GM19023 (cell line): Measurements from ENCODE around the gene GYG2.
"Not testable (repeated sequence)": the region's sequence is repeated elsewhere in the genome, so short reads cannot be mapped to it uniquely, and the experiment has no call there.

Experiments
- ATAC-seq: cut with Tn5 transposase; IDR thresholded peaks from one replicate; pipeline ENCODE4 v1.9.1; 2021; ENCODE audit warnings: mild to moderate bottlenecking, moderate library complexity; ENCODE audit not compliant: unreplicated experiment

GYG2 gene

DNA sequence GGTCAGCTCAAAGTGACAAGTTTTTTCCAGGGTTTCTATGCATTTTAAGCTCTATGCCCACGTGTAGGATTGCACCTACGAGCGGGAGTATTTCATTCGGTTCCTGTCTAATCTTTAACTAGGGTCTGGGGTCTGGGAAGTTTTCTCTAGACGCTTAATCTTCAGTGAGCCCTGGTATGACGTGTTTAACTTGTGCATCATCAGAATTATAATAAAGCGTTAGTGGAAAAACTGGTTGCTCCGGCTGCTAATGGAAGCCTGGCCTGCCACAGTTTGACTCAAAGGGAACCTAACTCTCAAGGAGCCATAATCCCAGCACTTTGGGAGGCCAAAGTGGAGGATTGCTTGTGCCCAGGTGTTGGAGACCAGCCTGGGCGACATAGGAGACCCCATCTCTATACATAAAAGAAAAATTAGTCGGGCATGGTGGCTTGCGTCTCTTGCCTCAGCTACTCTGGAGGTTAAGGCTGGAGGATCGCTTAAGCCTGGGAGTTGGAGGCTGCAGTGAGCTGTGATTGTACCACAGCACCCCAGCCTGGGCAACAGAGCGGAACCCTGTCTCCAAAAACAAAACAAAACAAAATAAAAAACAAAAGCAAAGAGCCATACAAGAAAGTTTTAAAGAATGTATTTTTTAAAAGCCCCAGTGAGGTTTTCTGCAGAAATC, 70.2 kb downstream of the GYG2 start:
- ATAC-seq: no peak

- ATAC-seq: no peak
Observed at GRCh38 chrX:2901367-2902036, 72.8 kb downstream of the GYG2 start.

DNA sequence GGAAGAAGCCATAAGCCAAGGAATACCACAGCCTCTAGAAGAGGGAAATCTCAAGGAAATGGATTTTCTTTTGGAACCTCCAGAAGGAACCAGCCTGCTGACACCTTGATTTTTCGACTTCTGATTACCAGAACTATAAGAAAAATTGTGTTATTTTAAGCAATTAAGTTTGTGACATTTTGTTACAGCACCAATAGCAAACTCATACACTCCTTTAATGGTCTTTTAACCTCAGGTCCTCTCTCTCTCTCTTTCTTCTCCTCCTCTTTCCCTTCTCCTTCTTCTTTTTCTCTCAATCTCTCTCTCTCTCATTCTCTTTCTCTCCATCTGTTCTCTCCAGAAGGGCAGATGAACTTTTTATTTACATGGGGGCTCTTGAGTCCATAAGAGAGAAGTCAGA, 74.1 kb downstream of the GYG2 start:
- ATAC-seq: no peak

DNA sequence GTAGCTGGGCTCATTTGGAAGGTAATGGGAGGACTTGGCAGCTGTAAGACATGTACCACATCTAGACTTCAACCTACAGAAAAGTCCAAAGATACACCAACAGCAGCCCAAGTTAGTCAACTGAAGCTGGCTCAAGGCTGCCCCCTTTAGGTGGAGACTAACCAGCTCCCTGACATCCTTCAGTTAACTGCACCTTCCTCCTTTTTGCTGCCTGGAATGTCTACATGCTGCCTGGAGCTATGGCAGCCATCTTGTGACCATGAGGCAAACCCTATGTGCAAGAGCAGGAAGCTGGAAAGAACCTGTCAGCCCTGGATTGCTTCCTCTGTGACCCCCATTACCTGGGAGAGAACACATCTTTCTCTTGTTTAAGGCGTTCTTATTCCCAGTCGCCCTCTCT, 74.6 kb downstream of the GYG2 start:
- ATAC-seq: no peak

DNA sequence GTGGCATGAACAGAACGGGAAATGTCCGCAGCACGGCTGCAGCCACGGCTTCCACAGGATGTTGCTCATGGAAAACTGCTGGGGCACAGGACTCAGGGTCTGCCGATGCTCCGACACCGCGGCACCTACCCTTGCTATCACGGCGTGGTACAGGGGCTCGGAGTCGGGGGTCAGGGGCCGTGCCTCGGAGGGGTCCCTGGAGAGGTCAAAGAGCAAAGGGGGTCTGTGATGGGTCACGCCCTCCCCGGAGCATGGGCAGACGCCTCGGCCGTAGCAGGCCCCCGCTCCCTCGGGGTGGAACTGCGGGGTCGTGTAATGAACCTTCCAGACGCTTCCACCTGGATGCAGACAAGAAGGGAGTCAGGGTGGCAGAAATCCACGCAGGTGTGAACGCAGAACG, 78.6 kb downstream of the GYG2 start:
- ATAC-seq: no peak

DNA sequence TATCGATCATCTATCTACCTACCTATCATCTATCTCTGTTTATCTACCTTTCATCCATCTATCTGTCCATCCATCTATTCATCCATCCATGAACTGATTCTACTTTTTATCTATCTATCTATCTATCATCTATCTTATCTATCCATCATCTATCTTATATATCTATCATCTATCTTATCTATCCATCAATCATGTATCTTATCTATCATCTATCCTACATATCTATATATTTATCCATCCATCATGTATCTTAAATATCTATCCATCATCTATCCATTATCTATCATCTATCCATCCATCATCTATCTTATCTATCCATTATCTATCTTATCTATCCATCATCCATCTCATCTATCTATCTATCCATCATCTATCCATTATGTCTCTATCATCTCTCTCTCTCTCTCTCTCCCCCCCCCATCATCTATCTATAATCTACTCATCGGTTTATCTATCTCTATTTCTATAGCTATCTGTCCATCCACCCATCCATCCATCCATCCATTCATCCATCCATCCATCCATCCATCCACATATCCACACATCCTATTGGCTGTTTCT, 79.5 kb downstream of the GYG2 start:
- ATAC-seq: no peak

- ATAC-seq: no peak
Observed at GRCh38 chrX:2910109-2910508, 81.4 kb downstream of the GYG2 start.

DNA sequence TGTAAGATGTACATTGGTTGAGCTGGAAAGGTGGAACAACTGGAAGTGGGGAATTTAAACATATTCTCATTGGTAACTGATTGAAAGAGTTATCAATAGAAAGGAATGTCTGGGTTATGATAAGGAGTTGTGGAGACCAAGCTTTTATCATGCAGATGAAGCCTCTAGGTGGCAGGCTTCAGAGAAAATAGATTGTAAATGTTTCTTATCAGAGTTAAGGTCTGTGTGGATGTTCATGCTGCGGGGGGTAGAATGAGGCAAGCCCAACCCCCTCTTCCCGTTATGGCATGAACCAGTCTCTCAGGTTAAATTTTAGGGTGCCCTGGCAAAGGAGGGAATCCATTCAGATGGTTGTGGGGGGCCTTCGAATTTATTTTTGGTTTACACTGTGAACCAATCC, 84.4 kb downstream of the GYG2 start:
- no peak for ATAC-seq

DNA sequence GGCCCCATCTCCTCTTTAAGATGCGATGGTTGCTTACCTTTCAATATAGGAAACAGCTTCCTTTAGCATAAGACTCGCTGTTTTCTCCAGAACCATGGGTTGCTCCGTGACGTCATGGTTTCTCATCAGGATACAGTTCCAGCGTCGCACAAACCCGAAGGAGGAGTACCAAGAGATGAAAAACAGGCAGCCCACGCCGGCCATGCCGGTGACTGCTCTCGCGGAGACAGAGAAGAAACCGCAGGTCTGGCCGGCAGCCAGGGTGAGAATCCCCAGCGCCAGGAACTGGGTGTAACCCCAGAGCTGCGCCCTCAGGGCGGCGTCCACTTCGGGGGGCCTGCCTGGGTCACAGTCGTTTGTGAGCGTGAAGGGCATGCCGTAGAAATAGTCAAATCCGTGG, 89.0 kb downstream of the GYG2 start:
- ATAC-seq: no peak

- no peak for ATAC-seq
Observed at GRCh38 chrX:2921193-2921592, 92.5 kb downstream of the GYG2 start.

DNA sequence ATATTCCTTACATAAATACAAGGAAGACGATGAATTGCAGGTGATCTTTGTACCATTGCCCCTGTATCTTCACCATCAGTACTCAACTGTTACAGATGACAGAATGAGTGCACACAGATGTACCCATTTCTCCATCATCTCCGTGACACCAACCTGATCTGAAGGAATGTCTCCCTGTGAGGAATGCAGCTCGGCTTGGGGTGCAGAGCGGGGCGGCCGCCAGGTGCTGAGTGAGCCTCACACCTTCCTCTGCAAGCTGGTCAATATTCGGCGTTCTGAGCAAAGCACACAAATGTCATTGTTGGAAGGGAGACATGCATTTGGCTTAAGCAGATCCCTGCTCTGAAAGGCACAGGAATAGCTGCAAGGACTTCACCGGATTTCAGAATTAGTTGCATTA, 93.0 kb downstream of the GYG2 start:
- ATAC-seq: no peak

GRCh38 chrX:2924151-2924550, 95.4 kb downstream of the GYG2 start:
- ATAC-seq: no peak

DNA sequence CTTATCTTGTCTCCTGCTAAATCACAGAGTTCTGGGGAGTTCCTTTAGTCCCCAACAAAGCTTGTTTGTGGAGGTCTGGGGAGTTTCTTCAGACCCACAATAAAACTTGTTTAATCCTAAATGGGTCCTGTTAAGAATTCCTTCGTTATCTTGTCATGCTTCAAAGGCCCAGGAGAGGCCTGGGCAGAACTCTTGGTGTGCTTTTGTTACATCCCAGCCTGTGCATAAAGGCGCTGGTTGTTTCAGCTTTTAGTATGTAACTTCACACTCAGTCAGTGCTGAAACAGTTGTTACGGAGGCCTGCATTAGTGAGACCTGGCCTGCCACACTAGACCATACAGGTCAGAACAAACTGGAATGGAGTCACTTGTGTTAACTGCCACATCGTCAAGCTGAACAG, 97.5 kb downstream of the GYG2 start:
- ATAC-seq: not testable (repeated sequence)

- ATAC-seq: no peak
Observed at GRCh38 chrX:2926664-2927275, 98.0 kb downstream of the GYG2 start.

GRCh38 chrX:2928191-2928582, 99.5 kb downstream of the GYG2 start:
- ATAC-seq: no peak

- ATAC-seq: peak; percentile 89
Observed at GRCh38 chrX:2928583-2929434, 100.1 kb downstream of the GYG2 start, which contains the start of gene ARSD. ARSD (minus strand) TSS chrX:2929339; CDS start chrX:2929275, 64 bp downstream.

DNA sequence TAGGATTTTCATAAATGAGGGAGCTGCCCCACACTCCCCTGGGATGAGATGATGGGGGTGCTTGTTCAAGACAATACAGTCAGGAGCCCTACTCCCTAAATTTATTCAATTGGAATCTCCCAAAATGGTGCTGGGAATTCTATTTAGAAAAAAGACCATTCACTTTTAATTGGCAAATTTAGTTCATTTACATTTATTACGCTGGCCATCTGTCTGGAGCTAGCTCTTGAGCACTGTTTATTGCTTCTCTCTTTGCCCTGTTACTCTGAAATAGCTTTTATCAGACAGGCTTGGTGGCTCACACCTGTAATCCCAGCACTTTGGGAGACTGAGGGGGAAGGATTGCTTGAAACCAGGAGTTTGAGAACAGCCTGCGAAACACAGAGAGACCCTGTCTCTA, 102.4 kb downstream of the GYG2 start:
- ATAC-seq: no peak

DNA sequence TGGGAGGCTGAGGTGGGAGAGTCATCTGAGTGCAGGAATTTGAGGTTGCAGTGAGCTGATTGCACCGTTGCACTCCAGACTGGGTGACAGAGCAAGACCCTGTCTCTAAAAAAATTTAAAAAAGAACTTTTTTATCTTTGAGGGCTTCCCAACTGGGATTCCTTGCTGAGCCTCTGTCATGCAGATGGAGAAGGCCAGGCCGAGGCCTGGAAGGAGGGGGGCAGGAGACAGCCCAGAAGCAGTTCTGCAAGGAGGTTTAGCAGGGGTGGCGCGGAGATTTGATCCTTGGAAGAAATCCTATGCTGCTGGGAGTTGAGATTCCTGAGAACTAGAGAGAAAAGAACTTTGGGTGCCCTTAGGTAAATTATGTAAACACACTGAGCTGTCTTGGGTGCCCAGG, 102.9 kb downstream of the GYG2 start:
- ATAC-seq: no peak
